ENCODE measurements around the gene CEP170B.
"Not testable (repeated sequence)": the region's sequence is repeated elsewhere in the genome, so short reads cannot be mapped to it uniquely, and the experiment has no call there.

Gene CEP170B

GRCh38 chr14:104913435-104913834, 48.4 kb downstream of the CEP170B start:
- no peak for DNase-seq (ENCODE audit: low read depth)

GRCh38 chr14:104917116-104917515, 52.0 kb downstream of the CEP170B start:
- no peak overlapping the region for H3K4me3 ChIP-seq (ENCODE audit: low read depth, low read length)
- no peak for DNase-seq (ENCODE audit: low read depth)
- no peak for TF ChIP-seq CTCF (IDR thresholded peaks at IDR 0.05; ENCODE audit: control insufficient read depth, extremely low read depth, insufficient read depth)

More at GRCh38 chr14:104913435-104913834, 48.4 kb downstream of the CEP170B start:
- H3K4me3 ChIP-seq (ENCODE audit: low read depth, low read length): no peak overlapping the region
- no peak for TF ChIP-seq CTCF (IDR thresholded peaks at IDR 0.05; ENCODE audit: control insufficient read depth, extremely low read depth, insufficient read depth)

- no peak for DNase-seq (ENCODE audit: low read depth)
- H3K4me3 ChIP-seq (ENCODE audit: low read depth, low read length): no peak overlapping the region
- no peak for TF ChIP-seq CTCF (IDR thresholded peaks at IDR 0.05; ENCODE audit: control insufficient read depth, extremely low read depth, insufficient read depth)
Measured at GRCh38 chr14:104917993-104918392, 52.9 kb downstream of the CEP170B start.

- not testable (repeated sequence) for DNase-seq (ENCODE audit: low read depth); H3K4me3 ChIP-seq (ENCODE audit: low read depth, low read length)
Measured at GRCh38 chr14:104919152-104919992, 54.3 kb downstream of the CEP170B start.

GRCh38 chr14:104919993-104920315, 54.9 kb downstream of the CEP170B start:
- no peak for DNase-seq (ENCODE audit: low read depth)
- no peak for TF ChIP-seq CTCF (IDR thresholded peaks at IDR 0.05; ENCODE audit: control insufficient read depth, extremely low read depth, insufficient read depth)
- H3K4me3 ChIP-seq (ENCODE audit: low read depth, low read length): no peak overlapping the region

GRCh38 chr14:104923640-104924420, 58.8 kb downstream of the CEP170B start:
- TF ChIP-seq CTCF (IDR thresholded peaks at IDR 0.05; ENCODE audit: control insufficient read depth, extremely low read depth, insufficient read depth): no peak
- no peak overlapping the region for H3K4me3 ChIP-seq (ENCODE audit: low read depth, low read length)
- no peak for DNase-seq (ENCODE audit: low read depth)

GRCh38 chr14:104924421-104925213, 59.5 kb downstream of the CEP170B start, which contains the start of gene PLD4:
Gene PLD4, plus strand, starts transcription at chr14:104924879. Its CDS starts 2,262 bp downstream, at chr14:104927141.
- no peak for DNase-seq (ENCODE audit: low read depth)
- TF ChIP-seq CTCF (IDR thresholded peaks at IDR 0.05; ENCODE audit: control insufficient read depth, extremely low read depth, insufficient read depth): no peak
- H3K4me3 ChIP-seq (ENCODE audit: low read depth, low read length): no peak within 1 kb of the TSS

Measured in LNCaP clone FGC (cell line).